OCI-LY3 (cell line): Measurements from ENCODE around the gene RPLP2.

Experiments
- EZH2phosphoT487 ChIP-seq: fragments of 200-600 bp; shearing (Covaris generic); IDR thresholded peaks from 2 replicates; pipeline ENCODE4 v1.6.1; 2018; ENCODE audit warnings: antibody characterized with exemption, mixed run types, low read depth
- TF ChIP-seq, protein P1 (sequence below): fragments of 200-600, 300-600 bp; sonication (generic); IDR thresholded peaks from 2 replicates; pipeline ENCODE4 v1.5.1; 2014; ENCODE audit warnings: antibody characterized with exemption, low read length, low read depth

DNA sequence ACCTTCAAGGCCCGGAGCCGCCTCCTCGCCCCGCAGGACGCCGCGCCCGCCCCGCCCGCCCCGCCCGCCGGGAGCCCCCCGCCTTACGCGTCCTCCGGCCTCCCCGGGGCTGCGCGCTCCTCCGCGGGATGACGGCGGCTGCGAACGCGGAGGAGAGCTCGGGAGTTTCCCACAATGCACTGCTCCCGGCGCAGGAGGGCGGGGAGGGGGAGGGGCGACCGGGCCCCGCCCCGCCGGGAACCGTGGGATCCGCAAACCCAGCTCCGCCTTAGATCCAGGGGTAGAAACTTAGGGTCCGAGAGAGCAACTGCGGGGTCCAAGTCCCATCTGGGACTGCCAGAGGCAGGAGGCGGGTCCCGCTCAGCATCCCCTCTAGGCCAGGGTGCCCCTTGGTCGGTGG lies 19.8 kb upstream of the RPLP2 start, which contains the start of gene CEND1:
- TF ChIP-seq, protein P1, sequence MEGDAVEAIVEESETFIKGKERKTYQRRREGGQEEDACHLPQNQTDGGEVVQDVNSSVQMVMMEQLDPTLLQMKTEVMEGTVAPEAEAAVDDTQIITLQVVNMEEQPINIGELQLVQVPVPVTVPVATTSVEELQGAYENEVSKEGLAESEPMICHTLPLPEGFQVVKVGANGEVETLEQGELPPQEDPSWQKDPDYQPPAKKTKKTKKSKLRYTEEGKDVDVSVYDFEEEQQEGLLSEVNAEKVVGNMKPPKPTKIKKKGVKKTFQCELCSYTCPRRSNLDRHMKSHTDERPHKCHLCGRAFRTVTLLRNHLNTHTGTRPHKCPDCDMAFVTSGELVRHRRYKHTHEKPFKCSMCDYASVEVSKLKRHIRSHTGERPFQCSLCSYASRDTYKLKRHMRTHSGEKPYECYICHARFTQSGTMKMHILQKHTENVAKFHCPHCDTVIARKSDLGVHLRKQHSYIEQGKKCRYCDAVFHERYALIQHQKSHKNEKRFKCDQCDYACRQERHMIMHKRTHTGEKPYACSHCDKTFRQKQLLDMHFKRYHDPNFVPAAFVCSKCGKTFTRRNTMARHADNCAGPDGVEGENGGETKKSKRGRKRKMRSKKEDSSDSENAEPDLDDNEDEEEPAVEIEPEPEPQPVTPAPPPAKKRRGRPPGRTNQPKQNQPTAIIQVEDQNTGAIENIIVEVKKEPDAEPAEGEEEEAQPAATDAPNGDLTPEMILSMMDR = no peak
- TF ChIP-seq EZH2phosphoT487 = no peak
